GM12873 (cell line): ENCODE results near the gene PLA2G5.

Experiments used
- CTCF ChIP-seq: IDR thresholded peaks from 2 replicates; pipeline ENCODE4 v1.5.1; 2012; ENCODE audit warnings: low read depth, mild to moderate bottlenecking, moderate library complexity, low read length, control low read depth; ENCODE audit not compliant: insufficient read depth; ENCODE audit errors: missing control alignments

The PLA2G5 gene

GRCh38 chr1:20096840-20097447 is 26.9 kb downstream of the PLA2G5 start:
- no peak for TF ChIP-seq CTCF

- TF ChIP-seq CTCF = no peak
These were observed 29.5 kb downstream of the PLA2G5 start for GRCh38 chr1:20099533-20099932.

GRCh38 chr1:20100632-20101355 is 30.8 kb downstream of the PLA2G5 start:
- peak; percentile 90 for TF ChIP-seq CTCF

GRCh38 chr1:20102875-20103274 is 32.9 kb downstream of the PLA2G5 start:
- TF ChIP-seq CTCF = no peak

GRCh38 chr1:20105856-20106255 is 35.9 kb downstream of the PLA2G5 start:
- no peak for TF ChIP-seq CTCF

- TF ChIP-seq CTCF = no peak
These were observed 37.4 kb downstream of the PLA2G5 start for GRCh38 chr1:20107351-20107750.

- no peak for TF ChIP-seq CTCF
These were observed 37.8 kb downstream of the PLA2G5 start for GRCh38 chr1:20107796-20108195.
